Mucosa of rectum (tissue), 2 donors: ENCODE data around the gene IQSEC3.

Experiments used
- H3K27ac ChIP-seq, 2 donors: one replicate each; pipeline ENCODE4 v1.7.0; 2013; ENCODE audit warnings: inconsistent platforms in 2 of 2, low read depth in 2 of 2, low read length in 2 of 2
- H3K27me3 ChIP-seq, 2 donors: one replicate each; pipeline ENCODE4 v1.7.0; 2013; ENCODE audit warnings: low read length in 2 of 2; ENCODE audit not compliant: control insufficient read depth in 2 of 2, insufficient read depth in 2 of 2
- H3K36me3 ChIP-seq, 2 donors: one replicate each; pipeline ENCODE4 v1.7.0; 2013; ENCODE audit warnings: low read length in 2 of 2; ENCODE audit not compliant: control insufficient read depth in 2 of 2, insufficient read depth in 2 of 2
- H3K4me1 ChIP-seq, 2 donors: one replicate each; pipeline ENCODE4 v1.7.0; 2013; ENCODE audit warnings: low read length in 2 of 2, mild to moderate bottlenecking in 1 of 2; ENCODE audit not compliant: control insufficient read depth in 2 of 2, insufficient read depth in 2 of 2
- H3K4me3 ChIP-seq, 2 donors: one replicate each; pipeline ENCODE4 v1.7.0; 2013; ENCODE audit warnings: low read length in 2 of 2
- H3K9ac ChIP-seq, 2 donors: one replicate each; pipeline ENCODE4 v1.7.0; 2013; ENCODE audit warnings: low read length in 2 of 2, low read depth in 1 of 2, mild to moderate bottlenecking in 1 of 2
- H3K9me3 ChIP-seq, 2 donors: one replicate each; pipeline ENCODE4 v1.7.0; 2013; ENCODE audit warnings: low read length in 2 of 2; ENCODE audit not compliant: control insufficient read depth in 2 of 2
- donor health status: healthy.
- donor health status: Normal muscosa, but diverticular disease.

IQSEC3 gene

DNA sequence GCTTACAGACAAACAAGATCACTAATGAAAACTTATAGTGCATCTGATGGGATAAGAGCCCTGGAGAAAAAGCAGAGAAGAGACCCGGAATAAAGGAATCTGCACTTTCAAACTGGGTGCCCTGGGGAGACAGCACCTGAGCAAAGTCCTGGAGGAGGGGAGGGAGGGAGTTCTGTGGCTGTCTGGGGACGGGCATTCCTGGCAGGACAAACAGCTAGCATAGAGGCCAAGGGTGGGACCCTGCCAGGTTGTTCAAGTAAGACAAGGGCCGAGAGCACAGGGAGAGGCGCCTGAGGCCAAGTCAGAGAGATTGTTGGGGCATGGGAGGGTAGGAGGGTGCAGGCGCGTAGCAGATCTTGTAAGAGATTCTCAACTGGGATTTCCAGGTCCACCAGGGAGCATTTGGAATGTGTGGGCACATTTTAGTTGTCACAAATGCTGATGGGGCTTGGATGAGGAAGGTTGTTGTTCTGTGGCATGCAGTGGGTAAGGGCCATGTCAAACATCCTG is 14.2 kb downstream of the IQSEC3 start:
- Histone ChIP-seq H3K9ac (no peak overlapping the region), H3K9me3 (no peaks in the 10 kb centered on the region), H3K27ac (no peak overlapping the region), H3K36me3 (no peaks in the 10 kb centered on the region), H3K27me3 (peaks cover 22 to 24% of the 10 kb centered on the region in 2 donors), H3K4me3 (no peak overlapping the region), H3K4me1 (no peaks in the 10 kb centered on the region)

GRCh38 chr12:82740-83139 is 16.2 kb downstream of the IQSEC3 start:
- H3K9me3 ChIP-seq: no peaks in the 10 kb centered on the region
- no peak overlapping the region for H3K4me3 ChIP-seq
- no peak overlapping the region for H3K9ac ChIP-seq
- peaks cover 16 to 22% of the 10 kb centered on the region in 2 donors for H3K27me3 ChIP-seq
- no peaks in the 10 kb centered on the region for H3K36me3 ChIP-seq
- no peaks in the 10 kb centered on the region for H3K4me1 ChIP-seq
- H3K27ac ChIP-seq: no peak overlapping the region

DNA sequence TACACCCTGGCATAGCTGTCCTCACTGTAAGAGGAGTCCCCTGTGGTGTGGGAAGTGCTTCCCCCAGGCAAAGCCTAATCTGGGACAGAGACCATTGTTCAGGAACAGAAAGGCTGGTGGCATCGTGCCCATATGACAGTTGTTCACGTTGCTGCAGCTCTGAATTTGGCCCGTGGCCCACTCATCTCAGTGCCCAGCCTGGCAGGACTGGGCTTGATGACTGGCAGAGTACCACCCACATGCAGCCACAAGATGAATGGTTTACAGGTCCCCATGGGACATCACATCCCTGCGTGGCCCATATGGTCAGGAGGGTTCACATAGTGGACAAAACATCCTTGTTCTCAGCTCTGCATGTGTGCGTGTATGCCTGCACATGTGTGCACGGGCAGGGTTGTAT is 17.5 kb downstream of the IQSEC3 start:
- H3K9me3 ChIP-seq: no peaks in the 10 kb centered on the region
- H3K4me1 ChIP-seq: no peaks in the 10 kb centered on the region
- no peaks in the 10 kb centered on the region for H3K36me3 ChIP-seq
- H3K9ac ChIP-seq: no peak overlapping the region
- peaks cover 14 to 19% of the 10 kb centered on the region in 2 donors for H3K27me3 ChIP-seq
- no peak overlapping the region for H3K27ac ChIP-seq
- no peak overlapping the region for H3K4me3 ChIP-seq

GRCh38 chr12:85191-85666 is 18.7 kb downstream of the IQSEC3 start:
- Histone ChIP-seq H3K36me3 (no peaks in the 10 kb centered on the region), H3K4me3 (no peak overlapping the region), H3K9ac (no peak overlapping the region), H3K9me3 (peaks cover 0 to 5% of the 10 kb centered on the region in 2 donors), H3K4me1 (no peaks in the 10 kb centered on the region), H3K27ac (no peak overlapping the region), H3K27me3 (peaks cover 11 to 18% of the 10 kb centered on the region in 2 donors)

DNA sequence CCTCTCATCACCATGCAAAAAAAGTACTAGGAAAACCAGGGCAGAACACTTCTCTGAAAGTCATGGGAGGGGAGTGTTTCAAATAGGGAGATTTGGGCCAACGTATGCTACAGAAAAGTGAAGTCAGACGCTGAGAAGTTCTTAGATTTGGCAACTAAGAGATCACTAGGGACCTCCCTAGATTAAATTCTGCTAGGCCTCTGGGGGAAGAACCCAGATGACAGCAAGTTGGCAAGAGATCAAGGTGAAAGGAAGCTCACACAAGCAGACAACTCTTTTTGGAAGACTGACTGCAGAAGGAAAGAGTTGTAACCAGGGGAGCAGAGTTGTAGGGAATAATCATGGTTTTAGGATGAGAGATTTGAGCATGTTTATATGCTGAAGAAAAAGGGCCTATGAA is 20.7 kb downstream of the IQSEC3 start:
- H3K27ac ChIP-seq: no peak overlapping the region
- no peaks in the 10 kb centered on the region for H3K36me3 ChIP-seq
- H3K9me3 ChIP-seq: peaks cover 0 to 5% of the 10 kb centered on the region in 2 donors
- H3K4me1 ChIP-seq: no peaks in the 10 kb centered on the region
- peaks cover 2 to 5% of the 10 kb centered on the region in 2 donors for H3K27me3 ChIP-seq
- no peak overlapping the region for H3K4me3 ChIP-seq
- no peak overlapping the region for H3K9ac ChIP-seq

DNA sequence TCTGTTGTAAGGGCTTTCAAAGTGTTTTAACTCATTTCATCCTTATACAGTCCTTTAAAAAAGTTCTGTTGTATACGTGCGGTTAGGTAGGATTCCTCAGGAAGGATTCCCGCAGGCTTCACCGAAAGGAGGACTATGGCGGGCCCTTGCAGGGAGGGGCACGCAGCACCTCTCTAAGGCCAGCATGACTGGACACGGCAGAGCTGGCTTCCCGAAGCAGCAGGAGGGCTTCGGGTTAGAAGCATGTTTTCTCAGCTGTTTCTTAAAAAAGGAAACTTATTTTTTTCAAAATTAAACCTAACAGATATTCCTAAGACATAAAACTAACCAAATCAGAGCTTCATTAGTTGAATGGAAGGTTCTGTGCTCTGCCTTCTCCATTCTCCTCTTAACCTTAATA is 21.3 kb downstream of the IQSEC3 start:
- peaks cover under 1 to 5% of the 10 kb centered on the region in 2 donors for H3K27me3 ChIP-seq
- no peak overlapping the region for H3K27ac ChIP-seq
- H3K9me3 ChIP-seq: peaks cover 0 to 5% of the 10 kb centered on the region in 2 donors
- H3K4me3 ChIP-seq: no peak overlapping the region
- H3K4me1 ChIP-seq: no peaks in the 10 kb centered on the region
- H3K36me3 ChIP-seq: no peaks in the 10 kb centered on the region
- no peak overlapping the region for H3K9ac ChIP-seq

- Histone ChIP-seq H3K4me1 (no peaks in the 10 kb centered on the region), H3K4me3 (no peak overlapping the region), H3K36me3 (no peaks in the 10 kb centered on the region), H3K9me3 (peaks cover 0 to 5% of the 10 kb centered on the region in 2 donors), H3K27me3 (peaks cover 0 to under 1% of the 10 kb centered on the region in 2 donors), H3K27ac (no peak overlapping the region), H3K9ac (no peak overlapping the region)
These were observed 23.1 kb downstream of the IQSEC3 start for GRCh38 chr12:89653-90052.

- Histone ChIP-seq H3K36me3 (no peaks in the 10 kb centered on the region), H3K4me1 (no peaks in the 10 kb centered on the region), H3K27me3 (no peaks in the 10 kb centered on the region)
These were observed 24.6 kb downstream of the IQSEC3 start for GRCh38 chr12:91213-91612.

GRCh38 chr12:93266-94005 is 26.9 kb downstream of the IQSEC3 start:
- Histone ChIP-seq H3K4me1 (no peaks in the 10 kb centered on the region), H3K27ac (no peak overlapping the region), H3K4me3 (no peak overlapping the region), H3K36me3 (no peaks in the 10 kb centered on the region), H3K9ac (no peak overlapping the region), H3K9me3 (peaks cover 0 to 5% of the 10 kb centered on the region in 2 donors), H3K27me3 (peaks cover 9 to 10% of the 10 kb centered on the region in 2 donors)

More at GRCh38 chr12:91213-91612, 24.6 kb downstream of the IQSEC3 start:
- peaks cover 0 to 5% of the 10 kb centered on the region in 2 donors for H3K9me3 ChIP-seq
- no peak overlapping the region for H3K4me3 ChIP-seq
- no peak overlapping the region for H3K9ac ChIP-seq
- no peak overlapping the region for H3K27ac ChIP-seq

DNA sequence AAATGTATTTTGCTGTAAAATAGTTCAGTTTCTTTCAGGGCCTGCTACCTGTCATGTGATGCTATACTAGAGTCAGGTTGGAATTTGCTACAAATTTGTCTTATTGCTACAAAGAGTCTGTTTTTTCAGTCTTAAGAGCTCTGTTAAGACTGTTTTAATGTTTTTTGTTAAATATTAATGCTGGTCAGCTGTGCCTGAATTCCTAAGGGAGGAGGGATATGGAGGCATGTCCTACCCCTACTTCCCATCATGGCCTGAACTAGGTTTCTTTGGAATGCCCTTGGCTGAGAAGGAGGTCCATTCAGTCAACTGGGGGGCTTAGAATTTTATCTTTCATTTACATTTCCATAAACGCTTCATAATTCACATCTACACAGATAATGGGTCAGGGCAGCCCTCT is 30.0 kb downstream of the IQSEC3 start:
- H3K27me3 ChIP-seq: peaks cover 25 to 37% of the 10 kb centered on the region in 2 donors

More for the DNA sequence above, 30.0 kb downstream of the IQSEC3 start:
- H3K9me3 ChIP-seq: no peaks in the 10 kb centered on the region
- H3K9ac ChIP-seq: no peak overlapping the region
- H3K36me3 ChIP-seq: no peaks in the 10 kb centered on the region
- no peak overlapping the region for H3K27ac ChIP-seq
- no peak overlapping the region for H3K4me3 ChIP-seq
- no peaks in the 10 kb centered on the region for H3K4me1 ChIP-seq
